Adipose tissue (tissue), 3 donors: Measurements from ENCODE around the gene NEO1. TPM values are rescaled to one million over a fixed set of nuclear protein-coding genes. Genes with fewer than 3 reads are reported as not detected.

Source experiments
- H3K27ac ChIP-seq: one replicate; pipeline ENCODE4 v1.5.1; 2013; ENCODE audit warnings: low read depth, low read length
- WGBS, 3 donors: extraction: QIAGEN DNeasy Blood & Tissue Kit; methylation state at CpG; one replicate each; pipeline ENCODE4 v1.1.7; 2013; 5-methylcytosine and 5-hydroxymethylcytosine counted together
- polyA plus RNA-seq, 3 donors: library from polyadenylated mRNA; stranded (reverse); fragments of 200-250 nt; gene quantifications; one replicate each; pipeline ENCODE4 v1.2.3, GENCODE V29; 2013
- donor health status: healthy with polysubstance abuse.
- donor health status: Bipolar disorder and iron deficiency.
- donor health status: healthy.

NEO1 gene
- polyA plus RNA-seq, 3 donors: 5.8 to 12.2 (median 9.8) TPM

- 78 to 85% (median 82%) methylated on average over 6 of the region's 6 CpGs for WGBS, 3 donors
- no peak overlapping the region for H3K27ac ChIP-seq
Observed at GRCh38 chr15:73054417-73054953, 2.2 kb downstream of the NEO1 start.

- 82 to 86% (median 84%) methylated on average over 3 of the region's 3 CpGs for WGBS, 3 donors
- H3K27ac ChIP-seq: no peak overlapping the region
Observed at GRCh38 chr15:73056460-73056859, 4.2 kb downstream of the NEO1 start.

- no peak overlapping the region for H3K27ac ChIP-seq
Observed at GRCh38 chr15:73058437-73058836, 6.2 kb downstream of the NEO1 start.

- no peak overlapping the region for H3K27ac ChIP-seq
- WGBS, 3 donors: 81 to 88% (median 87%) methylated on average over 2 of the region's 2 CpGs
Observed at GRCh38 chr15:73065114-73065513, 12.9 kb downstream of the NEO1 start.

GRCh38 chr15:73069109-73069508, 16.8 kb downstream of the NEO1 start:
- 74 to 85% (median 82%) methylated on average over 5 of the region's 5 CpGs for WGBS, 3 donors

GRCh38 chr15:73072894-73073293, 20.6 kb downstream of the NEO1 start:
- 97 to 98% (median 98%) methylated on average over 3 of the region's 3 CpGs for WGBS, 3 donors
- no peak overlapping the region for H3K27ac ChIP-seq

More at GRCh38 chr15:73069109-73069508, 16.8 kb downstream of the NEO1 start:
- no peak overlapping the region for H3K27ac ChIP-seq

- H3K27ac ChIP-seq: no peak overlapping the region
- 48 to 61% (median 60%) methylated on average over 4 of the region's 4 CpGs for WGBS, 3 donors
Observed at GRCh38 chr15:73074241-73074640, 22.0 kb downstream of the NEO1 start.

- 65 to 81% (median 73%) methylated on average over 4 of the region's 4 CpGs for WGBS, 3 donors
- H3K27ac ChIP-seq: no peak overlapping the region
Observed at GRCh38 chr15:73075160-73075859, 23.0 kb downstream of the NEO1 start.

- no peak overlapping the region for H3K27ac ChIP-seq
- 72 to 81% (median 78%) methylated on average over 4 of the region's 4 CpGs for WGBS, 3 donors
Observed at GRCh38 chr15:73078291-73078690, 26.0 kb downstream of the NEO1 start.

- H3K27ac ChIP-seq: no peak overlapping the region
- 49 to 55% (median 52%) methylated on average over 2 of the region's 2 CpGs for WGBS, 3 donors
Observed at GRCh38 chr15:73078722-73079121, 26.5 kb downstream of the NEO1 start.

- WGBS, 3 donors: 26 to 58% (median 32%) methylated on average over 3 of the region's 3 CpGs
- H3K27ac ChIP-seq: no peak overlapping the region
Observed at GRCh38 chr15:73079565-73079964, 27.3 kb downstream of the NEO1 start.

GRCh38 chr15:73081321-73081958, 29.2 kb downstream of the NEO1 start:
- 33 to 35% (median 33%) methylated on average over 3 of the region's 3 CpGs for WGBS, 3 donors

GRCh38 chr15:73082812-73083211, 30.5 kb downstream of the NEO1 start:
- WGBS, 3 donors: 9 to 36% (median 26%) methylated on average over 2 of the region's 2 CpGs
- no peak overlapping the region for H3K27ac ChIP-seq

More at GRCh38 chr15:73081321-73081958, 29.2 kb downstream of the NEO1 start:
- no peak overlapping the region for H3K27ac ChIP-seq

GRCh38 chr15:73087098-73087497, 34.8 kb downstream of the NEO1 start:
- no peak overlapping the region for H3K27ac ChIP-seq

GRCh38 chr15:73105064-73105463, 52.8 kb downstream of the NEO1 start:
- H3K27ac ChIP-seq: no peak overlapping the region
- WGBS, 3 donors: 71 to 95% (median 86%) methylated on average over 3 of the region's 3 CpGs

- no peak overlapping the region for H3K27ac ChIP-seq
- 52 to 75% (median 74%) methylated on average over 4 of the region's 4 CpGs for WGBS, 3 donors
Observed at GRCh38 chr15:73108676-73109075, 56.4 kb downstream of the NEO1 start.

- 82 to 93% (median 93%) methylated on average over 3 of the region's 3 CpGs for WGBS, 3 donors
- H3K27ac ChIP-seq: no peak overlapping the region
Observed at GRCh38 chr15:73109765-73110164, 57.5 kb downstream of the NEO1 start.

GRCh38 chr15:73110201-73110600, 57.9 kb downstream of the NEO1 start:
- H3K27ac ChIP-seq: no peak overlapping the region
- WGBS, 3 donors: 40 to 86% (median 70%) methylated on average over 1 of the region's 1 CpG

GRCh38 chr15:73114064-73114463, 61.8 kb downstream of the NEO1 start:
- WGBS, 3 donors: 87 to 89% (median 88%) methylated on average over 7 of the region's 7 CpGs
- H3K27ac ChIP-seq: no peak overlapping the region

GRCh38 chr15:73116164-73116563, 63.9 kb downstream of the NEO1 start:
- 87 to 91% (median 89%) methylated on average over 2 of the region's 2 CpGs for WGBS, 3 donors

More at GRCh38 chr15:73116164-73116563, 63.9 kb downstream of the NEO1 start:
- H3K27ac ChIP-seq: no peak overlapping the region
